Kidney (tissue), 14 donors: ENCODE results near the gene GBGT1. TPM values are rescaled to one million over a fixed set of nuclear protein-coding genes. Genes with fewer than 3 reads are reported as not detected.

Experiments
- DNase-seq, 5 donors: peaks; one replicate each; pipeline ENCODE4 v3.0.0-alpha.2; 2013 to 2020
- FAIRE-seq: peaks from 2 replicates; lab custom pipeline; 2012; peaks lifted over from hg19 to GRCh38; lab: Jason Lieb, UNC
- H3K27ac ChIP-seq, 2 donors: one replicate each; pipeline ENCODE4 v1.7.0; 2013; ENCODE audit warnings: low read depth in 2 of 2, low read length in 2 of 2, inconsistent platforms in 1 of 2
- H3K27me3 ChIP-seq: one replicate; pipeline ENCODE4 v1.7.1; 2013; ENCODE audit warnings: low read length, inconsistent platforms; ENCODE audit not compliant: control insufficient read depth, insufficient read depth
- H3K36me3 ChIP-seq, 3 donors: one replicate each; pipeline versions ENCODE4 v1.7.0 to v1.7.1; 2013; ENCODE audit warnings: low read length in 3 of 3, control low read depth in 1 of 3, inconsistent platforms in 1 of 3; ENCODE audit not compliant: insufficient read depth in 3 of 3, control insufficient read depth in 2 of 3
- H3K4me1 ChIP-seq, 3 donors: one replicate each; pipeline versions ENCODE4 v1.7.0 to v1.7.1; 2013; ENCODE audit warnings: low read length in 3 of 3, inconsistent platforms in 1 of 3, low read depth in 1 of 3; ENCODE audit not compliant: control insufficient read depth in 2 of 3, insufficient read depth in 2 of 3
- H3K4me3 ChIP-seq, 3 donors: one replicate each; pipeline versions ENCODE4 v1.7.0 to v1.8.1; 2013; ENCODE audit warnings: low read length in 3 of 3, control low read depth in 1 of 3, inconsistent platforms in 1 of 3
- H3K9ac ChIP-seq, 3 donors: one replicate each; pipeline versions ENCODE4 v1.7.0 to v1.7.1; 2013; ENCODE audit warnings: low read length in 3 of 3, control low read depth in 1 of 3, inconsistent platforms in 1 of 3
- H3K9me3 ChIP-seq, 3 donors: one replicate each; pipeline versions ENCODE4 v1.7.0 to v1.7.1; 2013; ENCODE audit warnings: low read length in 3 of 3, control low read depth in 1 of 3, inconsistent platforms in 1 of 3; ENCODE audit not compliant: control insufficient read depth in 2 of 3, insufficient read depth in 1 of 3
- CTCF ChIP-seq: IDR thresholded peaks from 3 replicates; pipeline ENCODE4 v1.5.1; 2012; ENCODE audit warnings: mild to moderate bottlenecking, moderate library complexity, borderline replicate concordance; ENCODE audit not compliant: insufficient read depth; ENCODE audit errors: extremely low read depth
- intact Hi-C: fragments of 100-400 bp; cut with DNase I; formaldehyde crosslinking; loops from one replicate; pipeline ENCODE4 v1.11.1; 2022
- polyA plus RNA-seq: library from polyadenylated mRNA; stranded (reverse); fragments of 350-450 nt; fragmentation: Illumina TruSeq; extraction: RNeasy Lipid Tissue Mini Kit (QIAGEN cat#74804); gene quantifications from one replicate; pipeline ENCODE4 v1.2.3, GENCODE V29; 2014; ENCODE audit warnings: low read depth, low replicate concordance; ENCODE audit not compliant: insufficient read depth
- total RNA-seq: library from RNA; stranded (reverse); fragmentation: NEBNext Ultra II Directional; extraction: Animal tissue kit (Norgen Biotek cat#: 25700); gene quantifications from one replicate; pipeline ENCODE4 v1.2.1, GENCODE V29; 2021
- donor health status: control.
- donor health status: control.
- donor health status: control.
- donor health status: control.
- donor health status: control.
- donor health status: DM: yes; HTN: yes; CAD: no.
- donor health status: Normal renal cell carcinoma (clear cell type).

The GBGT1 gene
- total and polyA plus RNA-seq, 2 donors from 2014 or later: 7.9 to 21.6 TPM

DNA sequence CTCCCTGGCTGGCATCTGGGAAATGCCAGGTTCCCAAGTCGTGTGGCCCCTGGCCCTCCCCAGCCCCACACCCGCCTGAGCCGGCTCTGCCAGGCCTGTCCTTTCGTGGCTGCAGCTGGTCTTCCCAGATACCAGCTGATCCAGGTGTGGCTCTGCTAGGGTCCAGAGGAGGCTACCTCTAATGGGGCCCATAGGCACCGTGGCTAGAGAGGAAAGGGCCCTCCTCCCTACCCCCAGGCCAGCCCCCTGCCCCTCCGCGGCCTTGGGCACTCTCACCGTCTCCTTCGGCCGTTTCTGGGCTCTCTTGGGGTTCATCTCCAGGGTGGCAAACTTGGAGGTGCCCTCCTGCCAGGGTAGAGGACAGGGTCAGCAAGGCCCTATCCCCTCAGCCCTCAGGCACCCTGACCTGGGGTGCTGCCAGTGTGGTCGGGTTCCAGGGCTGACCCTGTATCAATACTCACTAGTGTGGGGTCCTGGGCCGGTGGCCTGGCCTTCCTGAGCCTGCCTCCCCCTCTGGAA lies 59.7 kb downstream of the GBGT1 start:
- no peaks in the 10 kb centered on the region for H3K27me3 ChIP-seq
- no peaks in the 10 kb centered on the region for H3K4me1 ChIP-seq
- no peak overlapping the region for H3K4me3 ChIP-seq
- no peak for FAIRE-seq
- DNase-seq: peak in 2 of 5 donors; percentile 37 to 68
- H3K9ac ChIP-seq: no peak overlapping the region
- peaks cover 2 to 53% (median 29%) of the 10 kb centered on the region in 3 donors for H3K36me3 ChIP-seq
- no peak overlapping the region for H3K27ac ChIP-seq
- TF ChIP-seq CTCF: no peak
- intact Hi-C loops: loop anchor here (5.0 kb wide), 1 partner anchor 38 kb away; no protein-coding TSS in a partner anchor
- no peaks in the 10 kb centered on the region for H3K9me3 ChIP-seq

GRCh38 chr9:133103183-133103986 lies 60.3 kb downstream of the GBGT1 start:
- Histone ChIP-seq H3K4me3 (no peak overlapping the region), H3K27me3 (no peaks in the 10 kb centered on the region), H3K9me3 (no peaks in the 10 kb centered on the region), H3K36me3 (peaks cover 2 to 54% (median 30%) of the 10 kb centered on the region in 3 donors), H3K9ac (no peak overlapping the region), H3K27ac (no peak overlapping the region), H3K4me1 (no peaks in the 10 kb centered on the region)
- intact Hi-C loops: loop anchor here (5.0 kb wide), 1 partner anchor 39 kb away; no protein-coding TSS in a partner anchor
- FAIRE-seq: no peak
- DNase-seq: peak in 4 of 5 donors; percentile 56 to 85 (median 75)
- TF ChIP-seq CTCF: peak; percentile 96

Other genes starting within 250 kb of the GBGT1 start
- 45.4 TPM for gene TSC1, start 219.3 kb downstream of the GBGT1 start, total RNA-seq
- gene TSC1, start 219.3 kb downstream of the GBGT1 start, polyA plus RNA-seq: 13.1 TPM
- 0.28 TPM for gene GFI1B, start 185.2 kb downstream of the GBGT1 start, total RNA-seq
- not detected for gene GFI1B, start 185.2 kb downstream of the GBGT1 start, polyA plus RNA-seq
- 47.7 TPM for gene GTF3C5, start 132.9 kb downstream of the GBGT1 start, total RNA-seq
- 38.0 TPM for gene GTF3C5, start 132.9 kb downstream of the GBGT1 start, polyA plus RNA-seq
- gene CEL, start 101.9 kb downstream of the GBGT1 start, total RNA-seq: 1.0 TPM
- gene CEL, start 101.9 kb downstream of the GBGT1 start, polyA plus RNA-seq: 16.7 TPM
- 43.3 TPM for gene RALGDS, start 42.7 kb downstream of the GBGT1 start, total RNA-seq
- 13.0 TPM for gene RALGDS, start 42.7 kb downstream of the GBGT1 start, polyA plus RNA-seq
- not detected for gene OBP2B, start 45.3 kb upstream of the GBGT1 start, total RNA-seq
- gene OBP2B, start 45.3 kb upstream of the GBGT1 start, polyA plus RNA-seq: not detected
- gene ABO, start 111.3 kb upstream of the GBGT1 start, total RNA-seq: 29.0 TPM
- gene ABO, start 111.3 kb upstream of the GBGT1 start, polyA plus RNA-seq: 25.0 TPM
- 17.3 TPM for gene SURF6, start 172.3 kb upstream of the GBGT1 start, total RNA-seq
- 16.8 TPM for gene SURF6, start 172.3 kb upstream of the GBGT1 start, polyA plus RNA-seq
- gene MED22, start 184.2 kb upstream of the GBGT1 start, total RNA-seq: 32.7 TPM
- gene MED22, start 184.2 kb upstream of the GBGT1 start, polyA plus RNA-seq: 24.6 TPM
- gene RPL7A, start 184.3 kb upstream of the GBGT1 start, total RNA-seq: 1,502 TPM
- 2,097 TPM for gene RPL7A, start 184.3 kb upstream of the GBGT1 start, polyA plus RNA-seq
- 45.0 TPM for gene SURF1, start 192.6 kb upstream of the GBGT1 start, total RNA-seq
- gene SURF1, start 192.6 kb upstream of the GBGT1 start, polyA plus RNA-seq: 165 TPM
- 23.5 TPM for gene SURF2, start 192.6 kb upstream of the GBGT1 start, total RNA-seq
- gene SURF2, start 192.6 kb upstream of the GBGT1 start, polyA plus RNA-seq: 61.2 TPM
- gene SURF4, start 212.1 kb upstream of the GBGT1 start, total RNA-seq: 138 TPM
- gene SURF4, start 212.1 kb upstream of the GBGT1 start, polyA plus RNA-seq: 121 TPM
- 1.9 TPM for gene STKLD1, start 212.5 kb upstream of the GBGT1 start, total RNA-seq
- 4.0 TPM for gene STKLD1, start 212.5 kb upstream of the GBGT1 start, polyA plus RNA-seq